ENCODE results near the gene GALNT17. TPM values are rescaled to one million over a fixed set of nuclear protein-coding genes. Genes with fewer than 3 reads are reported as not detected.

GALNT17 gene
- total RNA-seq (2014; rRNA removed; shearing (Covaris generic)): 67.7 and 72.3 TPM in 2 replicates

DNA sequence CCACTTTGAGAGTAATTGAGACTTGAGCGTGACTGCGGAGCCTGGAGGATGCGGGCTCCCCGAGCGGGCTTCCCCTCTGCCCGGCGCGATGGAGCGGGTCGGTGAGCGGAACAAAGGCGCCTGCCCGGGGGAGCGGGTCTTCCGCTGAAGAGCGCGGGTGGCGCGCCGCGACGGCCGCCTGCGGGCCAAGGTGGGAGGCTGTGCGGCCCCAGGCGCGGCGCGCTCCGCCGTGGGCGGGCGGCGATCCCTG is at the start of gene GALNT17:
TSS of gene GALNT17 (plus strand) at position 18 of the 250 bp plus-strand sequence.
- Histone ChIP-seq H3K27me3 (ENCODE audit: control insufficient read depth, insufficient read depth, low read length) (peaks cover 9% of the 10 kb centered on the region), H3K4me3 (ENCODE audit: insufficient read depth, low read depth, low read length) (peak within 1 kb of the TSS; percentile 87), H3K36me3 (replicated peaks; ENCODE audit: control insufficient read depth, insufficient read depth, low read length) (peaks cover 5% of the 10 kb centered on the region)
- no peak for DNase-seq

DNA sequence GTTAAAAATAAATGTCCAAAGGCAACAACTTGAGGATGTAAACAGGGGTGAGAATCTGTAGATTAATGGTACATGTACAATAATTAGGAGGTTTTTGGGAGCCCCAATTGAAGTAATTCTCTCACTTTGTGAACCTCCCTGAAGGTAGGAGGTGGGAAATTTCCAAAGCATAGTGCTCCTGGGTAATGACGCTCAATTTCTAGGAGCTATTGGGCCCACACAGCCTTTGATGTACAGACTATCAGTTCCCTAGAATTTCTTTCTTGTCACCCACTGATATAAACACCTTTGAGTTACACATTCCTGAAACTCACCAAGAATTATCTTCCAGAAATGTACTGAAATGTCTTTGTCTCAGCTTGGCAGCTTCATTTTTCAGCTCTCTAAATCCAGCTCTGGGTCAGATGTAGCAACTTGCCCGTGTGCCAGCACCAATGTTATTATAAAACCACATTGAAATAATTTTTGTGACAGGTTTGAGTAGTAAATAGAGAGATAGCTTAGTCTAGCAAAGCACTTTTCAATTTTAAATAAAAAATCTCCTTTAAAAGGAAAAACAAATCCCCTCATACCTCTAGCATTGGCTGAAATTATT is 36.6 kb upstream of the GALNT17 start:
- no peaks in the 10 kb centered on the region for H3K36me3 ChIP-seq (replicated peaks; ENCODE audit: control insufficient read depth, insufficient read depth, low read length)
- DNase-seq: no peak
- no peak overlapping the region for H3K4me3 ChIP-seq (ENCODE audit: insufficient read depth, low read depth, low read length)
- H3K27me3 ChIP-seq (ENCODE audit: control insufficient read depth, insufficient read depth, low read length): no peaks in the 10 kb centered on the region

DNA sequence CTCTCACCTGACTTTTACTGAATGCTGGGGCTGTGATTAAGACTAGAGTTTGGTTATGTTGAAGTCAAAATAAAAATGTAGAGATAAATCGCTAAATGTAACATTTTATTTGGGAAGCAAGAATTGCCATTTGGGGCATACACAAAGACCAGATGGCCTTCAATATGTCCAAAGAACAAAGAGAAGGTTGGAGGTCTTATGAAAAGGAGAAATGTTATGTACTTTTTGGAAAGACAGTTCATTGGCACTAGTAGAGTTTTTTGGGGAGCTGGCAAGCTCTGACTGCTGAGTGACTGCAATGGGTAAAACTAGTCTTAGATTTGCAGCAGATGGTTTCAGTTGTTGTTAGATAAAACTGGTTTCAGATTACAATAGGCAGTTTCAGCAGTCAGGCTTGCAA is 35.6 kb upstream of the GALNT17 start:
- Histone ChIP-seq H3K4me3 (ENCODE audit: insufficient read depth, low read depth, low read length) (no peak overlapping the region), H3K27me3 (ENCODE audit: control insufficient read depth, insufficient read depth, low read length) (no peaks in the 10 kb centered on the region), H3K36me3 (replicated peaks; ENCODE audit: control insufficient read depth, insufficient read depth, low read length) (no peaks in the 10 kb centered on the region)
- DNase-seq: no peak

DNA sequence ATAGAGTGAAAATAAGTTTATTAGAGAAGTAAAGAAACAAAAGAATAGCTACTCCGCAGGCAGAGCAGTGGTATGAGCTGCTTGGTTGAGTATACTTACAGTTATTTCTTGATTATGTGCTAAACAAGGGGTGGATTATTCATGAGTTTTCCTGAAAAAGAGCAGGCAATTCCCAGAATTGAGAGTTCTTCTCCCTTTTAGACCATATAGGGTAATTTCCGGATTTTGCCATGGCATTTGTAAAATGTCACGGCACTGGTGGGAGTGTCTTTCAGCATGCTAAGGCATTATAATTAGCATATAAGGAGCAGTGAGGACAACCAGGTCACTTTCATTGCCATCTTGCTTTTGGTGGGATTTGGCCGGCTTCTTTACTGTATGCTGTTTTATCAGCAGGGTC is 25.7 kb upstream of the GALNT17 start:
- Histone ChIP-seq H3K4me3 (ENCODE audit: insufficient read depth, low read depth, low read length) (no peak overlapping the region), H3K27me3 (ENCODE audit: control insufficient read depth, insufficient read depth, low read length) (no peaks in the 10 kb centered on the region), H3K36me3 (replicated peaks; ENCODE audit: control insufficient read depth, insufficient read depth, low read length) (no peaks in the 10 kb centered on the region)
- DNase-seq: no peak

DNA sequence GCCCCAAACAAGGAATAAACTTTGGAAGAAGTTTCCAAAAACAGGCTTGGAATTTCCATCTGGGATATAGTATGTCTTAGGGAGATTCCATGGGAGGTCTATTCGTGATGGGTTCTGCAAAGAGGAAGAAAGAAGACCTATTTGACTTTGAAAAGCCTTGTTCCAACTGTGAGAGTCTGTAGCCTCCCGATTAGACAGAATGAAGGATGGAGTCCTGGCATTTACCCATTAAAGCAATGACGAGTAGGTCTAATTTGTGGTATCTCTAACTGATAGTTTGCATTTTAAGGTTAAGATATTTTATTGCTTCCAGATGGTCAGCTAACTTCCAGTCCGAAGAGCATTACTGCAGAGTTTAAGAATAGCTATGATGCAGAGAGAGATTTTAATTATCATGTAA is 19.5 kb upstream of the GALNT17 start:
- Histone ChIP-seq H3K36me3 (replicated peaks; ENCODE audit: control insufficient read depth, insufficient read depth, low read length) (no peaks in the 10 kb centered on the region), H3K4me3 (ENCODE audit: insufficient read depth, low read depth, low read length) (no peak overlapping the region), H3K27me3 (ENCODE audit: control insufficient read depth, insufficient read depth, low read length) (no peaks in the 10 kb centered on the region)
- DNase-seq: no peak

DNA sequence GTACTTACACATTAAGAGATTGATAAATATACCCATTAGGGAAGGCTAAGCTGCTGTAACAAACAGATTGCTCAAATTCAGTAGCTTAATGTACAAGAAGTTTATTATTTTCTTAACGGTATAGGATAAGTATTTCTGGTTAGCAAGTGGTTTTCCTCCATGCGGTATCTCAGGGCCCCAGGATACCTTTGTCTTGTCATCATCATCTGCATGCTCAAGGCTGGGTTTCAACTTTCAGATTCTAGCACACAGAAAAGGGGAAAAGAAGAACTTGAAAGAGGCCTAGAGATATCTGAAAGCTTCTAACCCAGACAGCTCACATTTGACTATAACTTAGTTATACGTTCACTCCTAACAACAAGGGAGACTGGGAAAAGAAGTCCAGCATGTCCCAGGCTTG is 11.8 kb upstream of the GALNT17 start:
- no peak overlapping the region for H3K4me3 ChIP-seq (ENCODE audit: insufficient read depth, low read depth, low read length)
- no peak for DNase-seq
- H3K36me3 ChIP-seq (replicated peaks; ENCODE audit: control insufficient read depth, insufficient read depth, low read length): no peaks in the 10 kb centered on the region
- no peaks in the 10 kb centered on the region for H3K27me3 ChIP-seq (ENCODE audit: control insufficient read depth, insufficient read depth, low read length)

DNA sequence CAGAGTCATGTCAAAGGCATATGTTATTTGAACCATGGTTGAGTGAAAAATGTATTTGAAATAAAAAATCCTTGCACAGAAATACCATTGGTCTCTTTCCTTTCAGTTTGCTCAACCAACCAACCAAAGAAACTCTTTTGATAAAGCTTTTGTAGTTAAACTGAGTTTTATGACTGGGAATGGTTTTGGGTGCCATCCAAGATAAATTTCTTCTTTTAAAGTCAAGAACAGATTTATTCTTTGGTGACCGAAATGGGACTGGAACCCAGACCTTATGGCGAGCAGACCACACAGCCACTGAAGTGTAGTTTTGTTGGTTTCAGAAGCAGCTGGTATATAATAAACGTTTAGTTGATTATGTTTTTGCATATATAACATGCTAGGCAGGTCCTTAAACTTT is 2.8 kb upstream of the GALNT17 start:
- no peak for DNase-seq
- H3K4me3 ChIP-seq (ENCODE audit: insufficient read depth, low read depth, low read length): no peak overlapping the region
- no peaks in the 10 kb centered on the region; the same call in 1 of the 2 replicates for H3K36me3 ChIP-seq (replicated peaks; ENCODE audit: control insufficient read depth, insufficient read depth, low read length)
- H3K27me3 ChIP-seq (ENCODE audit: control insufficient read depth, insufficient read depth, low read length): peaks cover 9% of the 10 kb centered on the region

DNA sequence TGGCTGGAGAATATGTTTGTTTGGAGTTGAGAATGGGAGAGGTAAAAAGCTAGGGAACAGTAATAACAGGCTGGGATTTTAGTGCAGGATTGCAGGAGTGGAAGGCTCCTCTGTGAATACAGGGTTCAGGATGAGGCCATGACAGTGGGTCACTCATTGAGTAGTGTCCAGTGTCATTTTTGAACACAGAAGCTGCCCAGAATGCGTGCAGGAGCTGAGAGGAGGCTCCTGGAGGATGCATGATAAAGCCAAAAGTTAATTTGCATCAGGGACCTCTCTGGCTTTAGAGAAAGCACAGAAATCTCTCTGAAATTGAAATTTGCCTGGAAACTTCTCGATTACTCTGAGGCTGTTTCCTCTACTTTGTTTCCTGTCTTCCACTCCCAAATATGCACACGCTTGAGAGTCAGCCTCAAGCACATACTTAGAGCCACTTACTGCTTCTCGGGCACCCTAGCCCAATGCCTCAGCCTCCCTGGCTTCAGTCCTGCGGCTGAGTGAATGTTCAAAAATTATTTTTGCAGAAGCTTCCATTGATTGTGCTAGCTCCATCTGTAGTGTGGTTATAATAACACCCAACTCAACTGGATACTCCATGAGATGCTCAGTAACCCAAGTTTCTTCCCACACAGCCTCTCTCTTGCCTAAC is 1.8 kb upstream of the GALNT17 start:
- peaks cover 1% of the 10 kb centered on the region for H3K36me3 ChIP-seq (replicated peaks; ENCODE audit: control insufficient read depth, insufficient read depth, low read length)
- peaks cover 9% of the 10 kb centered on the region for H3K27me3 ChIP-seq (ENCODE audit: control insufficient read depth, insufficient read depth, low read length)
- no peak overlapping the region for H3K4me3 ChIP-seq (ENCODE audit: insufficient read depth, low read depth, low read length)
- no peak for DNase-seq

DNA sequence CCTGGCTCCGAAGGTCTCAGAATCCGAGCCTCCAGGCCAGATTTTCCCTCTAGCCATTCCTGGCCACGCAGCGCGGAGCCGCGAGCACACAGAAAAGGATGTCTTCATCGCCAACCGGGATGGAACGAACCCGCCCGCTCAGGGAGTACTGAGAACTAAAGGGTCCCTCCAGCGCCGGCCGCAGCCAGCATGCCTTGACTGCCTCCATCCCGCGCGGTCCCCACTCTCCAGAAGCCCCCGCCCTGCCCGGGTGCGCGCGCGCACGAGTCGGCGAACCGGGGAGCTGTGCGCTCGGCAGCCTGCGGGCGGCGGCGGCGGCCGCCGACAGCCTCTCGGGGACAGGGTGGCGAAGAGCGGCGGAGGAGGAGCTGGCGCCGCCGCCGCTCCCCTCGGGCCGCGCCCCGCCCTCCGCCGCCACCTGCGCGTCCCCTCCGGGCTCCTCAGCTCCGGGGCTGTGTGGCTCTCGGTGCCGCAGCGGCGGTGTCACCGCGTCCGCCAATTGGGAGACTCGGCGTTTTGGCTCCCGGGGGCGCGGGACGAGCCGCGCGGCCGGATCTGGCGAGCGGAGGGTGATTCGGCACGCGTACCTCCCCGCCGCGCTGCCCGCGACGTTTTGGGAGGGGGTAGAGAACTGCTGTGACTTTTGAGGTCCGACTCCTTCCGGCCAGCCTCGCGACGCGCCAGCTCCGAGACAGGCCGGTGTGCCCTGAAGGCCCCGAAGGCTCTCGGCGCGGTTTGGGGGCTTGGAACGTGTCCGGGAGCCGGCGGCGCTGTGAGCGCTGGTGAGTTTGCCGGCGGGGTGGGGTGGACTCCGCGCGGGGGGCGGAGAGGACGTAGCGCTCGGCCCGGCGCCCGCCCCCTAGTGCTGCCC is 453 bp upstream of the GALNT17 start:
- DNase-seq: peak; percentile 96
- Histone ChIP-seq H3K27me3 (ENCODE audit: control insufficient read depth, insufficient read depth, low read length) (peaks cover 9% of the 10 kb centered on the region), H3K36me3 (replicated peaks; ENCODE audit: control insufficient read depth, insufficient read depth, low read length) (peaks cover 5% of the 10 kb centered on the region), H3K4me3 (ENCODE audit: insufficient read depth, low read depth, low read length) (peak overlapping the region; percentile 87)

DNA sequence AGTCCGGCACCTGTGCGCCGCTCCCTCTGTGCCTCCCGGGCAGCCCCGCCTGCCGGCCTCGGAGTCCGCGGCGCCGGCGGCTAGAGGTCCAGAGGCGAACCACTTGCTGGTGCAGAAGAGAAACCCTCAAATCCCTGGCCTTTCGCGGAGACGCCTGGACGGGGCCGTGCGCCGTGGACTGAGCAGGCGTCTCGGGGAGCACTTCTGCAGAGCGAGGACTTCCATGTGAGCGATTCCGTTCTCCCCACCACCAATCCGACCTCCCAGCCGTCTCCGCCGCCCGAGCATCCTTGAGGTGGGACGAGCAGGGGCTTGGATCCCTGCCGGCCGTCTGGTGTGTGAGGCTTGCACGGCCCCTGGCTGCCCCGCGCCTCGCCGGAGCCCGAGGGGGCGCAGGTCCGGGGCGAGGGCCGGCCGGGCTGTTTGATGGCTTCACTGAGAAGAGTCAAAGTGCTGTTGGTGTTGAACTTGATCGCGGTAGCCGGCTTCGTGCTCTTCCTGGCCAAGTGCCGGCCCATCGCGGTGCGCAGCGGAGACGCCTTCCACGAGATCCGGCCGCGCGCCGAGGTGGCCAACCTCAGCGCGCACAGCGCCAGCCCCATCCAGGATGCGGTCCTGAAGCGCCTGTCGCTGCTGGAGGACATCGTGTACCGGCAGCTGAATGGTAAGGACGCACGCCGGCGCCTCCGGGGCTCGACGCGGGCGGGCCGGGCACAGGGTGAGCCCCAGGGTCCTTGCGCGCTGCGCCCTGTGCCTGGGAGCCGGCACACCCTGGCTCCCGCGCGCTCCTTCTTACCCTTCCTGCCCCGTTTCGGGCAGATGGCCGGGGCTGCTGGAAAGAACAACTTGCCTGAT is 660 bp downstream of the GALNT17 start:
- DNase-seq: peak; percentile 80
- H3K27me3 ChIP-seq (ENCODE audit: control insufficient read depth, insufficient read depth, low read length): peaks cover 9% of the 10 kb centered on the region
- peak overlapping the region; percentile 87 for H3K4me3 ChIP-seq (ENCODE audit: insufficient read depth, low read depth, low read length)
- H3K36me3 ChIP-seq (replicated peaks; ENCODE audit: control insufficient read depth, insufficient read depth, low read length): peaks cover 5% of the 10 kb centered on the region

DNA sequence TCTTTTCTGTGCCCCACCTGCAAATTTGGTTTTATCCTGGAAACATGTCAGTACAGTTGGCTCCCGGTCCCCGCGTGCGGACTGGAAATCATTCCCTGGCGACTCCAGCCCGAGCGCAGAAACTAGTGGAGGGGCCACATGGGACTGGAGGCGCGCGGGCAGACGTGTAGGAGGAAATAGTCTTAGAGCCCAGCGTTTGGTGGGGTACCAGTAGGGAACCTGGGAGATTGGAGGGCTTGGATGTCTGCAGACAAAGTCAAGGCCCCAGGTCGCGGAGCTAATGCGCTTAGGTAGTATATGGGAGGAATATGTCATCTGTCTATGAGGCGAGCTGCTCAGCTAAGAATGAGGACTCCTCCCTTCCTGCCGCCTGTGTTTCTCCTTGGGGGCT is 1.3 kb downstream of the GALNT17 start:
- peak overlapping the region; percentile 87 for H3K4me3 ChIP-seq (ENCODE audit: insufficient read depth, low read depth, low read length)

DNA sequence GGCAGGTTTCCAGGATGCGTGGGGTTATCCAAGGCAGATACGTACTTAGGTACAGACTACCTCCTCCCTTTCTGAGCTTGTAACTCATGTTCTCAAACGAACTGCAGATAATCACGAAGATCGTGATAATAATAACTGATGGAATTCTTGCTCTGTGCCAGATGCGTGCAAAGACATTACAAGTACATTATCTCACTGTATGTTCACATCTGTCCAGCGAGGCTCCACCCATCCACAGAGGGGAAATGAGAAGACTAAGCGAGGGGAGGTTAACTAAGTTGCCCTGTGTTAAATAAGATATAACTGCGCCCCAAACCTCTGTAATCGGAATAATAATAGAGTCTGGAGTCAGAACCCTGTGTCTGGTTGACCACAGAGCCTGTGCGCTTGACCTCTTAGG is 1.9 kb downstream of the GALNT17 start:
- Histone ChIP-seq H3K27me3 (ENCODE audit: control insufficient read depth, insufficient read depth, low read length) (peaks cover 9% of the 10 kb centered on the region), H3K36me3 (replicated peaks; ENCODE audit: control insufficient read depth, insufficient read depth, low read length) (peaks cover 5% of the 10 kb centered on the region), H3K4me3 (ENCODE audit: insufficient read depth, low read depth, low read length) (peak overlapping the region; percentile 87)
- DNase-seq: no peak

More for the DNA sequence above, 1.3 kb downstream of the GALNT17 start:
- Histone ChIP-seq H3K27me3 (ENCODE audit: control insufficient read depth, insufficient read depth, low read length) (peaks cover 9% of the 10 kb centered on the region), H3K36me3 (replicated peaks; ENCODE audit: control insufficient read depth, insufficient read depth, low read length) (peaks cover 5% of the 10 kb centered on the region)
- DNase-seq: no peak

DNA sequence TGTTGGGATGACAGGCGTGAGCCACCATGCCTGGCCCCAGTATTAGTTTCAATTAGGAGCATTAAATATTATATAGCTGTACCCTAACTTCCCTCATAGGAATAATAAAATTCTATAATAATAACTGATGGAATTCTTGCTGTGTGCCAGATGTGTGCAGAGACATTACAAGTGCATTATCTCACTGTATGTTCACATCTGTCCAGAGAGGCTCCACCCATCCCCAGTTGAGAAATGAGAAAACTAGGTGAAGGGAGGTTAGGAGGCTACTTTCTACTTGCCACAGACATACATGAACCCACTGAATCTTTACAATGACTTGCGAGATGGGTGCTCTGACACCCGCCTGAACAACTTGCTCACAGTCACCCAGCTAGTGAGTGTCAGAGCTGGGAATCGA is 3.2 kb downstream of the GALNT17 start:
- peaks cover 9% of the 10 kb centered on the region for H3K27me3 ChIP-seq (ENCODE audit: control insufficient read depth, insufficient read depth, low read length)
- H3K4me3 ChIP-seq (ENCODE audit: insufficient read depth, low read depth, low read length): no peak overlapping the region
- H3K36me3 ChIP-seq (replicated peaks; ENCODE audit: control insufficient read depth, insufficient read depth, low read length): peaks cover 5% of the 10 kb centered on the region
- no peak for DNase-seq

DNA sequence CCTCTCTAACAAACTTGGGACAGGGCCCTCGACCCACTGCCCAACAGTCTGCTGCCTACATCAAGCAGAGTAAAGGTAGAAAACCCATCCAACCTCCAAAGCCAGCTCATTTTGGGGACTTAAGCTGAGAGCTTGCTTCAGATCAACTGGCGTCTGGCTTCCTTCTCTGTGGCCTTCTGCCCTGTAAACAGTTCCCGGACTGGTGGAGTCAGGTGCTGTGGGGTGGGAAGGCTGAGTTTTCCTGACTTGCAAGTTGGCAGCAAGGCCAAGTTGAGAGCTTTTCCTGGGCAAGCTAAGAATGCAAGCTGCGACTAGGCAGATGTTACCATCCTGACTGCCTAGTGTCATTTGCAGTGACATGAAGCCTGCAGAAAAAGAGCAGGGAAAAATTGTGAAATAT is 3.7 kb downstream of the GALNT17 start:
- DNase-seq: no peak
- Histone ChIP-seq H3K27me3 (ENCODE audit: control insufficient read depth, insufficient read depth, low read length) (peaks cover 9% of the 10 kb centered on the region), H3K36me3 (replicated peaks; ENCODE audit: control insufficient read depth, insufficient read depth, low read length) (peaks cover 5% of the 10 kb centered on the region), H3K4me3 (ENCODE audit: insufficient read depth, low read depth, low read length) (no peak overlapping the region)
